ENCODE measurements around the gene KIFC3.

- TF ChIP-seq POLR2A (IDR thresholded peaks at IDR 0.05): no peak
- TF ChIP-seq CTCF (IDR thresholded peaks at IDR 0.05): no peak
Measured at GRCh38 chr16:57759541-57760356, 42.5 kb downstream of the KIFC3 start.

Measured in heart left ventricle (tissue), 13 donors.